ENCODE measurements around the gene TSPAN18.
A peak's percentile ranks its signal among the peaks of the same experiment; 100 is the strongest.

The TSPAN18 gene

DNA sequence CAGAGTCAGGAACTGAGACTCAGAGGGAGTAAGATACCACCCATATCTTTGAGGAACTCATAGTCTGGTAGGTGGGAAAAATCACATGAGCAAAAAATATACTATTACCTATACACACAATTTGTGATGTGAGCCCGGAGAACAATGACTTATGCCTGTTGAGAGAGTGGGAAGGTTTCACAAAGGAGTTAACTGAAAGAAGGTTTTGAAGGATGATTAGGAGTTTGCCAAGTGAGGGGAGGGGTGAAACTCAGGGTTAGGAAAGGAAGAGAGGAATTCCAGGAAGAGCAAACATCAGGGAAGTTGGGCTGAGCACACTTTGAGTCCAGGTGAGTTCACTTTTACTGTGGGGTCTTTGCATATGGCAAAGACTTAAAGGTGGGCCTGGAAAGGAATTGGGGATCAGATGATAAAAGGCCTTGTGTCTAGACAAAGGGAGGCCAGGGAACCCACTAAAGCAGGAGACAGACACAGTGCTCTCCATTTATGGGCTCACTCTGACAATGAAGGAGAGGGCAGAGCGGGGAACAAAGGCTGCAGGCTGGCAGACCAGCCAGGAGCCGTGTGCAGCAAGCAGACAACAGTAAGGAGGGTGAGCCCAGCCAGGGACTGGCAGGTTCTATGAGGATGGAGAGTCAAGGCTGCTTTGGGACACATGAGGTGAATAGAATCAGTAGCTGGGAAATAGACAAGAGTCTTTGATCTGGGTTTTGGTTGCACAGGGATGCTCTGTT, 33.1 kb downstream of the TSPAN18 start:
- no peak for DNase-seq (ENCODE audit: low read depth in 2 of 2)

DNA sequence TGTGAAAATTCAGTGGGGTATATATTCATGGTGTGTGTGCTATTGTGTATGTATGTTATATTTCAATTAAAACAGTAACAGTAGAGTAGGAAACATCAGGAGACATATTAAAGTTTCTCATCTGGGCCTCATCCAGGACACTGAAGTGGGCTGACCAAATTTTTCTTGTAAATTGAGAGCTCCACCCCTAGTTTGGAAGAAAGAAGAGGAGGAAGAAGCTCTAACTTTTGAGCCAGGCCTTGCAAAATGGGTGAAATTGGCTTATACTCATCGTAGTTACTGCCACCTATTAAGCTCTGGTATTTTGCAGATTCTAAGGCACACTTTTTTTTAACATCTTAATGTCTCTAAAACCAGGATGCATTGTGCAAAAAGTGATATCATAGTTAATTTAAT, 33.7 kb downstream of the TSPAN18 start:
- no peak for DNase-seq (ENCODE audit: low read depth in 2 of 2)

DNA sequence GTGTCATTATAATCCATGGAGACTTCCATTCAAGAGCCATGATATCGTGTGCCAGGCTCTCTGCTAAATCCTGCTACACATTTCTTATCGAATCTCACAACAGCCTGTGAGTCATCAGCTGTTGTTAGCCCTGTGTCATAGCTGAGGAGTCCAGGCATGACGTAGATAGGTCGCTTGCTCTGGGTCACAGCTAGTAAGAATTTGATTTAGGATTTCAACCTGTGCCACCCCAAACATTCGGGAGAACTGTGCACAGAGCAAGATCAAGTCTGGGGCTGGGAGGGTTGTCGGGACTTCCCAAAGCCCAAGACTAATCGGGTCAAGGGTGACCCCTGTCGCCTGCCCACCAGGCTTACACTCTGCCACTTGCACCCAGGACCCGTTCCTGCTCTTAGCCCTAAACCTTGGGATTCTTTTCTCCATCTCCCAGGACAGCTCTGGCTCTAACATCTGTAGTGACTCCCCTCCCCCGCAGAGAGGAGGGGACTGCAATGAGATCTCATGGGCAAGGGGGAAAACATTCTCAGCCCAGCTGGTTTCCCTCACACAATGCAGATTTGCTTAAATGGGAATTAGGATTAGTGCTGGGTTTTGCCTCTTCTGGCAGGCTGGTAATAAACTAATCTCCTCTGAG, 34.3 kb downstream of the TSPAN18 start:
- DNase-seq (ENCODE audit: low read depth in 2 of 2), result no peak

DNA sequence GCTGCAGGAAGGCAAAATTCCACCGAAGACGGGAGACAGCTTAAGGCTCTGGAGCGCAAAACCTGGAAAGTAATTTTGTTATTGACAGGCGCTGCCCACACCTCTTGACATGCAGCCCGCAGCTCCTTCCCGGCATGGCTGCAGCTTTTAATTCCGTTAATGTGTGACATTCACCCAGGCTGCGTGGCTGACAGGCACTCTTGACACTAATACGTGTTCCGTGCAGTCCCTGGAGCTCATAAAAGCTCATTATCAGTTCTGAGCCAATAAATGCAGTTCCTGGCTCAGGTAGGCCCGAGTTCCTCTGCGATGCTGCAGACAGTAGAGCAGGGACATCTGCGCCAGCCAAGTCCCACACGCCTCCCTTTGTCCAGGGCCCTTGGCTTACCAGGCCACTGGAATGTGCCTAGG, 34.8 kb downstream of the TSPAN18 start:
- DNase-seq (ENCODE audit: low read depth in 2 of 2), result no peak

DNA sequence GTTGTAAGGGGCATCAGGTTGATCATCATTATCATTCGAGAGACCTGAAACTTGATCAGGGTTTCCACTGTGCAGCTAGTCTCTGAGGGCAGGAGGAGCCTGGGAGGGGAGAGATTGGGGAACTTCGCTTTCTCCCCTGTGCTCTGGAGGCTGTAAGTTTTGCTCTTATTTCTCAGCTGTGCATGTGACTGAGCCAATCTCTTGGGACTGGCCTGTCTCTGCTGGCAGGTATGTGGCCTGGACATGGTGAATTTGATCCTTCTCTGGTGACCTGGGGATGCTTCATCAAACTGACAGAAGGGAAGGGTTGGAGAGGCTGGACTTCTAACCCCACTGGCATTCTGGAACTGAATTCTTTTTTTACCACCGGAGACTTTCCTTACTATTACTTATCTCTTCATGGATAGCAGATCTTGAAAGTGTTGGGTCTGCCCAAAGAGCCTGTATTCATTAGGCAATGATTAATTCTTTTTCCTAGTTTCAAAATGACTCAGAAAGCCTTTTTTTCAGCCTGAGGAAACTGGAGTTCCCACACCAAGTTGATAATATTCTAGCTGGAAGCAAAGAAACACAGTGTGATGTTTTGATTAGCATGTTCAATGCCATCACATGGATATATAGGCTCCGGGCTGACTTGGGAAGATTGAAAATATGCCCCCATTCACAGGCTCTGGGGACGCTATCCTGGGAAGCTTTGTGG, 36.5 kb downstream of the TSPAN18 start:
- no peak for DNase-seq (ENCODE audit: low read depth in 2 of 2)

DNA sequence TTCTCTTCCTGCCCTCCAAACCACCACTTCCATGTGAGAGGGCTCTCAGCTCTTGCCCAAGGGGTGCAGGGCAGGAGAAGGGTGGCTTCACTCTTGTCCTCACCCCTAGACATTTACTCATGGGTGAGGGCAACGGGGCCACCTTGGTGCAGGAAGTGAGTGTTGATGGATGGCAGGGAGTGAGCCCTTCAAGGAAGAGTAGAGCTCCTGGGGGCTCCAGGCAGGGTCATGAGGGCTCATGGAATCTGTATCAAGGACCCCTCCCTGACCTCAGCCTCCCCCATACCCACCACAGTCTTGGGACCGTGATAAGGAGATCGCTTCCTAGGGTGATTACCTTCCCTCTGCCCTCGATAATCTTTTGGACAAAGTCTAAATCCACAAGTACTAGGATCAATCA, 37.8 kb downstream of the TSPAN18 start:
- DNase-seq (ENCODE audit: low read depth in 2 of 2), result no peak

DNA sequence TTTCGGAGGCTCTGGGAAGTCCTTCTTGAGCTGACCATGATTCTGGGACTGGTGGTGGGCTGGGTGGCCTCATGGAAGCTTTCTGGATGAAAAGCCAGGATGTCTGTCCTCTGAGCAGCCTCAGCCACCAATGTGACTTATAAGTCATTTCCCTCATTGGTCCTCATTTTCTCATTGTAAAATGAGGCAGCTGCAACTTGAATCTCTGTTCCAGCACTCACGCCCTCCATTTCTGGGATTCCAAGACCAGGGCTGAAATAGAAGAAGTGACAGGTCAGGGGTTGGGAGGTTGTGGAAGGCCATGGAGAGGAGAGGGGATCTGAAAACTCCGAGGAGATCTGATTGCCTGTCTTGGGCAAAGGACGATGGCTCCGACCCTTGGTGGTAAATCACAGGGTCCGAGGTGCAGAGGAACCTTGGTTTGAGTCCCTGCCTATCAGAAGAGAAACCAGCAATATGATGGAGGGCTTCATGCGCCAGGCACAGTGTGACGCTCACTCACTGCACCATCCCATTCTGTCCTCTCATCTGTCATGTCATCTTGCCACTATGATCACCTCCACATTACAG, 38.3 kb downstream of the TSPAN18 start:
- no peak for DNase-seq (ENCODE audit: low read depth in 2 of 2)

DNA sequence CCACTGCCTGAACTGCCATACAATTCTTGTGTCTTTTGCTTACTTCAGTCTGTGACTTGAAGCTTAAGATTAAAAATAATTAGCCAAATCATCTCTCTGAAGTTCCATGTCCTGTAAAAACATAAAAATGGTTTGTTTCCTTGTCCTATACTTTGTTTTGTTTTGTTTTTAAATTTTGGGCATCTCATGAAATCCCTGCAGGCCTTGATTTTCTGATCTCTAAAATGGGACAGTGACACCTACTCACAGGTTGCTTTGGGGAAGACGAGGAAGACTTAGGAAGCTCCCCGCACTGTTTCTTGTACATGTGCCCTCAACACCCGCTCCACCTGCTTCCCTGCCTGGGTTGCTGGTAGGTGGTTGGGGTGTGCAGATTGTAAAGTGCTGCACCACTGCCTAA, 38.9 kb downstream of the TSPAN18 start:
- no peak for DNase-seq (ENCODE audit: low read depth in 2 of 2)

DNA sequence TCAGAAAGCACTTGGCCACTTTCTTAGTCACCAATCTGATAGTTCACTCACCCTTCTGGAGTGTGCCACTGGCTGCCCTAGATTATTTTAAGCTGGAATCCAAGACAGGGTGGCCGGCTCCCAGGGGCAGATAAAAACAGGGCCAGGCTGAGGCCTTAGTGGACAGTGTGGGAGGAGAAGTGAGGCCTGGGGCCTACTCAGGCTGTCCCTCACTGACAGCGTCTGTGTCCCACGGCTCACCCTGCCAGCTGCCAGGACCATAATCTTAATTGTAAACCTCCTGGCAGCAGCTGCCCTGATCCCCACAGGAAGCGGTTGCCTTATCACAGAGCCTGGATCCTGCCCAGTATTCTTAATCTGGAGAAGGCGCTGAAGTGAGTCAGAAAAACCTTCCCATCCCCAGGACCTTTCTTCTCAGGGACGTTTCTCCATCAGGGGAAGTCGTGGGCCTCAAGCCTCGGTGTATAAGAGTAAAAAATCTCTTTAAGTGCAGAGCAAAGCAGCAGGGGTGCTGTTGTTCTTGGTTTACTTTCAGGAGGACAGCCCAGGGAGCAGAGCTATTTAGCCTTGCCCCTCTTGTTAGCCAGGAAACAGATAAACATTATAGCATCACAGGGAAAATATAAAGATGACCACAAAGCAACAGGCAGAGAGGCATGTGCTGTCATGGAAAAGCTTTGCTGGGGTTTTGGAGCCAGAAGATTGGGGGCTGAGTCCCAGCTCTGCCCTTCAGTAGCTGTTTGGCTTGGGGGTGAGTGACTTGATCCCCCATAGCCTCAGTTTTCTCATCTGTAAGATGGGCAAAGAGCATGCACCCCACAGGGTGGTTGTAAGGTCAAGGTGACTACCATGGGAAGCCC, 39.6 kb downstream of the TSPAN18 start:
- no peak for DNase-seq (ENCODE audit: low read depth in 2 of 2)

DNA sequence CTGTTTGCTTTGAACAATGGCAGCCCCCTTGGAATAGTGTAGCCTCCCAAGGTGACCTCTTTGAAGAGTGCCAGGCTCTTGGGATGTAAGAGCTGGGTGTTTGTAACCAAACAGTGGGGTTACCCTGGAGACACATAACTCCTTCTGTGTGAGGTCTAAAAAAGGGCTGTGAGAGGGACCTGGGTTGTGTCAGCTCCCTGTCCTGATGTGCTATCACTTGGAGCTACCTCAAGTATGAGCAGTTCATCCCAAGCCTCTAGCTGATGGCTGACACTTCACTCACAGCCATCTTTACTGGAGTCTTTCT, 40.2 kb downstream of the TSPAN18 start:
- DNase-seq (ENCODE audit: low read depth in 2 of 2), result no peak

DNA sequence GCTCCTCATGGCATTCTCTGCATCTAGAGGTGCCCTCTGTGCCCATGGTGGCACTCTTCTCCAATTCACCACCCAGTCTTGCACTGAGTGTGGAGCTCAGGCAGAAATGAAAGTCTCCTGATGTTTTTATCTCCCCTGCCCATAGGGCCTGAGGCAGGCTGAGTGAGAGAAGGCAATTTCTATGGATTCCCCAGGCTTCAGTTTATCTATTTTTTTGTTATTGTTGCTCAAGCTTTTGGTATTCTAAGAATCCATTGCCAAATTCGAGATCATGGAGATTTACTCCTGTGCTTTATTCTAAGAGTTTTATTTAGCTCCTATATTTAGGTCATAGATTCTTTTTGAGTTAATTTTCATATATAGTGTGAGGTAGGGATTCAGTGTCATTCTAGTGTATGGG, 40.7 kb downstream of the TSPAN18 start:
- DNase-seq (ENCODE audit: low read depth in 2 of 2), result no peak

DNA sequence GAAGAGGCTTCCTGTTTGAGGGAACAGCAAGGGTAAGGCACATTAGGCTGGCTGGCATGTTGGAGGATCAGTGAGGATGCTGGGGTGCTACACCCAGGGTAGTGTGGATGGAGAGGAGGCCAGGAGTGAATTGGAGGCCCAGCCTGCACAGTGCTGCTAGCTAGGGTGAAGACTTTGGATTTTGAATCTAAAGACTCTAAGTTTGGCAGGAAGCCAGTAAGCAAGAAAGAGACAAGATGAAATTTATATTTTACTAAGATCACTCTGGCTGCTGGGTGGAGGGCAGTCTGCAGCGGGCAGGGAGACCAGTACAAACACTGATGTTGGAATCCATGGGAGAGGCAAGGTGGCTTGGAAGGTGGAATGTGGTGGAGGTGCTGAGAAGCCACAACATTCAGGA, 43.6 kb downstream of the TSPAN18 start:
- no peak for DNase-seq (ENCODE audit: low read depth in 2 of 2)

DNA sequence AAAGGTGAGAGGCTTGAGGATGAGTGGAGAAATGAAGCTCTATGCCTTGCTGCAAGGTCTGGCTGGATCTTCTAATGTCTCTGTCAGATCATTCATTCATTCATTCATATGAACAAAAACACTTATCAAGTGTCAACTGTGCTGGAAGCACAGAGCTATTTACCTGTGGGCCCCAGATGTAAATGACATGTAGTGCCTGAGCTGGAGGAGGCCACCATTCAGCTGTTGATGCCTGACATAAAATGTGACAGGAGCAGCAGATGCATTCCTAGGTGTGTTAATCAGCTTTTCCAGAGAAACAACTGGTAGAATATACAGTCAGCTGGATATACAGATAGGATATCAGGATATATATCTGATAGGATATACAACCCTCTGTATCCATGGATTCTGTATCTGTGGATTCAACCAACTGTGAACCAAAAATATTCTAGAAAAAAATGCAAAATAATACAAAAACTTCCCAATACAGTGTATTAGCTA, 44.5 kb downstream of the TSPAN18 start:
- no peak for DNase-seq (ENCODE audit: low read depth in 2 of 2)

DNA sequence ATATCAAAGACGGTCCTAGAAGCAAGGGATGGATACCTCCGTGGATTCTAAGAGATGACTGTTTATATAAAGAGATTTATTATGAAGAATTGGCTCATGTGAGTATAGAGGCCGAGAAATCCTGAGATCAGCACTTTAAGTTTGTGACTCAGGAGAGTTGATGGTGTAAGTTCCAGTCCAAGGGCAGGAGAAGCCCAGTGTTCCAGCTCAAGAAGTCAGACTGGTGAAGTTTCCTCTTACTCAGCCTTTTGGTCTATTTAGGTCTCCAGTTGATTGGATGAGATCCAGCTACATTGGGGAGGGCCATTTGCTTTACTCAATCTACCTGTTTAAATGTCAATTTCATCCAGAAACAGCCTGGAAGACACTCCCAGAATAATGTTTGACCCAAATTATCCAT, 45.1 kb downstream of the TSPAN18 start:
- no peak for DNase-seq (ENCODE audit: low read depth in 2 of 2)

DNA sequence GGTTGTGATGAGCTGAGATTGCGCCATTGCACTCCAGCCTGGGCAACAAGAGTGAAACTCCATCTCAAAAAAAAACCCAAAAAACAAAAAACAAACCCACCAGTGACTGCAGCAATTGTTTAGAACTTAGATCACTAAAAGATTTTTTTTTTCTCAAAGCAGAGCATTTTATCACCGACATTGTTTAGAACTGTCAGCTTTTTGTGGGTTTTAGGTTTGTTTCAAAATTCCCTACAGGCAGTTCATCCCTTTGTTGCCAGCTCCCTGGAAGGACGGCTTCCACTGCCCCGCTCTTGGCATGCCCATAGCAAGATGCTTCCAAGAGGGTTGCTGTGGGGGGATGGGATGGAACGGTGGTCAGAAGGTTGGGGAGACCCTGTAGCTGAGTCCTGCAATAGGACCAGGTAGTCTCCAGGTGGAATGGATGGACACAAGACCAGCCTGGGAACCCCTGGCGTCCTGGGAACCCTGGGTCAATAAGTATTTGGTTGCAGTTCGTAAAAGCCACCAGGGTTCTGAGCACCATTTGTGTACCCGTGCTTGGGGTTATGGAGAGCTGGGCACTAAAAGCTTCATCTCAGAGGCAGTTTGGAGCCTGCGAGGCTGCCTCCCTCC, 46.7 kb downstream of the TSPAN18 start:
- DNase-seq (ENCODE audit: low read depth in 2 of 2), result no peak

DNA sequence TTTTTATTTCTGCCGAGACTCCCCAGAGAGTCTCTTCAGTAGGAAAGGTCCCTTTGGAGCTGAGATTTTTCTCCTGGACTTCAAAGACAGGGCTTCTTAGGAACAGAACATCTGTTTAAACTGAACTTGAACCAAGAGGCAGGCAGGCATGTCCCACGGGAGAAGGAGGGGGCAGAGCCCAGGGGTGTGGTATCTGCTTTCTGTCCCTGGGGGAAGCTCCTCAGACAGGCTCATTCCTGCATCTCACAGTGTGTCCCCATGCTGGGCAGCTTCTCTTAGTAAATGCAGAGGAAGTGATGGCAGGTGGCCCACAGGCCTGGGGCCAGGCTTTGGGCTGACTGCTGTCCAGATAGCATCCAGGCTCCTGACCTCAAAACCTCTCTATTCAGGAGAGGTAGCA, 47.3 kb downstream of the TSPAN18 start:
- no peak for DNase-seq (ENCODE audit: low read depth in 2 of 2)

DNA sequence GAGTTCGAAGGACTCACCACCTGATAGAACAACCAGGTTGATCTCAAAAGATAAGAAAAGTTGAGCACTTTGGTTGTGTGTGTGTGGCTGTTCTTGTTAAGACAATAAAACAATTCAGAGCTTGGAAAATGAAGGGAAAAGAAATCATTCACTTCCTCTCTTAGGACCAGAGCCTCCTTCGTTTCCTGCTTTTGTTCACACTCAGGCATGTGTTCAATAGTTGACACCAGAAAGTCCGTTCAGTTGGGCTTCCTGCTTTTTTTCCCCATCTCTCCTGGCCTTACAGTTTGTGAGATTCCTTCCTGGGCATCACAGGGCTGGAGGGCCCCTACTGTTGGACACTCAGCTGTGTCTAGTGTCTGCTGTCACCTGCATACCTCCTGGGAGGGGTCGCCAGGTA, 48.0 kb downstream of the TSPAN18 start:
- DNase-seq (ENCODE audit: low read depth in 2 of 2), result no peak

DNA sequence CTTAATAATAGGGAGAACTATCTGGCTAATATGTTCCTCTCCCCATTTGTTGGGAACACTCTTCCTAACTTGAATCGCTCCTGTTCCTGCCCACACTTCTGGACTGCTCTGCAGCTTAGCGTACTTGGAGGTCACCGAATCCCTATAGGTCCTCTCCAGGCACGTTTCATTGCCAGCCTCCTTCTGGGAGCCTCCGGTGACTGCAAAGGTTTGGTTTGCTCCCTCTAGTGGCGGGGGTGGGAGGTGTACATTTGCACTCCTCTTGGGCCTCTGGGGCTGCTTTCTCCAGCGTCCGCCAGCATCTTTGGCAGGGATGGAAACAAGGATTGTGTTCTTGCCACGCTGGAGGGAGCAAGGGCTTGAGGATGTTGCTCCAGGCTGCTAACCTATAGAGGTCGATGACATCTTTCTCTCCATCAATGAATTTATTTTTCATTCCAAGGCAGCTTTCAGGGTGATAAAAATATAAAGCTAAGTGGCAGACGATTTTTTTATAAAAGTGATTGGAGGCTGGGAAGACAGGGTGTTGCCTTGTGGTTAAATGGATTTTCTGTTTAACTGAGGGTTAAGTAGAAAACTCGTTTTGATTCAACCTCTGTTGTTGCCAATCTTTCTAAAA, 48.7 kb downstream of the TSPAN18 start:
- DNase-seq (ENCODE audit: low read depth in 2 of 2), result peak; percentile 21 to 62

DNA sequence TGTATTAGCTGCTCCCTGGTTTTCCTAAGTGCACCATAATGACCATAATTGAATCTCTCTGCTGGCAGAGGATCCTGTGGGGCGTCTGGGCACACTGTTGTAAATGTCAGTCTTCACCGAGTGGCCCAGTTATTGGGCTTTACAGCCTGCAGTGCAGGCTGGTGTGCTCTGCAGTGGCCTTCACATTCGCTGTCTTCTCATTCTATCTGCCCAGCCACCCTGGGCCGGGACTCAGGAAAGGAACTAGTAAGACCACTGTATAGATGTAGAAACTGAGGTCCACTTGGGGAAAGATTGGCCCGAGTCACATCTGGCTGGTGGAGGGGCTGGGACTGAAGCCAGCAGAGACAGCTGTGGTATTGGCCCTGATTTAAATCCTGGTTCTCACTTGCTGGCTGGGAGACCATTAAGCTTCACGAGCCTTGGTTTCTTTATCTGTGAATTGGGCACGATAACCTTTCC, 49.3 kb downstream of the TSPAN18 start:
- DNase-seq (ENCODE audit: low read depth in 2 of 2), result no peak

DNA sequence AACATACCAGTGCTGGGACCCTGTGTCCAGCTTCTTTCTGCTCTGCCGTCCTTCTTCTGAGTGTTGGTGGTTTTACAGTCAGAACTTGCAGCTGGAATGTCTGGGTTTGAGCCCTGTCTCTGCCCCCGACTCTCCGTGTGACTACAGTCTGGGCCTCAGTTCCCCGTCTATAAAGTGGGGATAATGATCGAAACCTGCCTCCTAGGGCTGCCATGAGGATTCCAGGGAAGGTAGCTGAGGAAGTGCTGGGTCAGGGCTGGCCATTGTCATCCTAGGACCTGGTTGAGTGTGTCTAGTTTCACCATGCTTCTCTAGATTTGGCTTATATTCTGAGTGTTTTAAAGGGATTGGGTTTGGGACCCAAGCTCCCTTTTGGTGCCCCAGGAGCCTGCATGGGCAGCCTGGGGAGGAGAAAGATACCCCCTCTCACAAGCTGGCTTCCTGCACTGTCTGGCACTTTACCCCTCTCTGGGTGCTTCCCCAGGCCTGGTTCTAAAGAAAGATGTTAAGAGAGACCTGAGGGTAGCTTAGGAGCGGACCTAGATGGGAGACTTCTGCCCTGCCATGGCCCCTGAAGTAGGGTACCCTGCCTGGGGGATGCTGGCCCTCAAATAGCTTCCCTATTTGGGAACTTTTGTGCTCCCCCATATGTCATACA, 49.9 kb downstream of the TSPAN18 start:
- DNase-seq (ENCODE audit: low read depth in 2 of 2), result no peak

All from stimulated activated CD4-positive, alpha-beta T cell treated with anti-CD3 and anti-CD28 coated beads, Interleukin-12 subunit alpha, Interleukin-12 subunit beta, amount 100 ng/mL, for 24 hours (primary cell).